ENCODE results near the gene SHANK2. TPM values are rescaled to one million over a fixed set of nuclear protein-coding genes. Genes with fewer than 3 reads are reported as not detected.

SHANK2 gene
- total RNA-seq, 1 donor from 2014 or later, result 0.03 TPM

DNA sequence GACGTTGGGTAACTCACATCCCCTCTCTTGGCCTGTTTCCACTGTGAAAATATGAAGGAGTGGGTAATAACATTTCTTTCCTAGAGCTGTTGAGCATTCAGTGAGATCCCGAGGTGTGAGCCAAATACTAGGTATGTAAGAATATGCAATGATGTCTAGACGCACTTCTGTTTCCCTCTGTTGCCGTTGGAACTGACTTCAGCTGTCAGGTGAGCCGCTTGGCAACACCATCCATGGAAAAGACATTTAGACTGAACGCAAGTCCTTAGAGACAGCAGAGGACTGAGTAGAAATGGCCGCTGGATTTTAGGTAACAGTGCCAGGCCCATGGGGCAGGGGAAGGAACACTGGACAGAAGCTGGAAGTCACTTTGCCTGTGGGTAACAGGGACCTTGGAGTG is 29.5 kb upstream of the SHANK2 start:
- Mint-ChIP-seq H3K27ac (ENCODE audit: unreplicated experiment) (no peak overlapping the region), H3K4me1 (ENCODE audit: unreplicated experiment) (peaks cover 3% of the 10 kb centered on the region)
- TF ChIP-seq, protein P1, sequence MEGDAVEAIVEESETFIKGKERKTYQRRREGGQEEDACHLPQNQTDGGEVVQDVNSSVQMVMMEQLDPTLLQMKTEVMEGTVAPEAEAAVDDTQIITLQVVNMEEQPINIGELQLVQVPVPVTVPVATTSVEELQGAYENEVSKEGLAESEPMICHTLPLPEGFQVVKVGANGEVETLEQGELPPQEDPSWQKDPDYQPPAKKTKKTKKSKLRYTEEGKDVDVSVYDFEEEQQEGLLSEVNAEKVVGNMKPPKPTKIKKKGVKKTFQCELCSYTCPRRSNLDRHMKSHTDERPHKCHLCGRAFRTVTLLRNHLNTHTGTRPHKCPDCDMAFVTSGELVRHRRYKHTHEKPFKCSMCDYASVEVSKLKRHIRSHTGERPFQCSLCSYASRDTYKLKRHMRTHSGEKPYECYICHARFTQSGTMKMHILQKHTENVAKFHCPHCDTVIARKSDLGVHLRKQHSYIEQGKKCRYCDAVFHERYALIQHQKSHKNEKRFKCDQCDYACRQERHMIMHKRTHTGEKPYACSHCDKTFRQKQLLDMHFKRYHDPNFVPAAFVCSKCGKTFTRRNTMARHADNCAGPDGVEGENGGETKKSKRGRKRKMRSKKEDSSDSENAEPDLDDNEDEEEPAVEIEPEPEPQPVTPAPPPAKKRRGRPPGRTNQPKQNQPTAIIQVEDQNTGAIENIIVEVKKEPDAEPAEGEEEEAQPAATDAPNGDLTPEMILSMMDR (IDR thresholded peaks at IDR 0.05), result no peak

DNA sequence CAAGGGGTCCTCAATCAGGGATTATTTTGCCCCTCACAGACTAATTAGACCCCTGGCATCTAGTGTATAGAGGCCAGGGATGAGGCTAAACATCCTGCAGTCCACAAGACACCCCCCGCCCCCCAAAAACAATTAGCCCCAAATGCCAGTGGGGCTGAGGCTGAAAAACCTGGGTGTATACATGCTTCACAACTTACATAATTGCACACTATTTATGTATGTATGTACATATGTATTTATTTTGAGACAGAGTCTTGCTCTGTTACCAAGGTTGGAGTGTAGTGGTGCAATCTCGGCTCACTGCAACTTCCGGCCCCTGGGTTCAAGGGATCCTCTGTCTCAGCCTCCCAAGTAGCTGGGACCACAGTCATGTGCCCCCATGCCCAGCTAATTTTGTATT is 28.8 kb upstream of the SHANK2 start:
- no peaks in the 10 kb centered on the region for H3K4me1 Mint-ChIP-seq (ENCODE audit: unreplicated experiment)
- H3K4me3 Mint-ChIP-seq (ENCODE audit: unreplicated experiment), result no peak overlapping the region
- no peak overlapping the region for H3K27ac Mint-ChIP-seq (ENCODE audit: unreplicated experiment)
- TF ChIP-seq, protein P1 (IDR thresholded peaks at IDR 0.05), result no peak
- no peak for DNase-seq (ENCODE audit: extremely low spot score, unreplicated experiment)
- no peaks in the 10 kb centered on the region for H3K9me3 Mint-ChIP-seq (ENCODE audit: unreplicated experiment)
- peaks cover 65% of the 10 kb centered on the region for H3K27me3 Mint-ChIP-seq (ENCODE audit: unreplicated experiment)
- H3K36me3 Mint-ChIP-seq (ENCODE audit: unreplicated experiment), result no peaks in the 10 kb centered on the region

More for the DNA sequence above, 29.5 kb upstream of the SHANK2 start:
- H3K4me3 Mint-ChIP-seq (ENCODE audit: unreplicated experiment), result no peak overlapping the region
- H3K27me3 Mint-ChIP-seq (ENCODE audit: unreplicated experiment), result peaks cover 60% of the 10 kb centered on the region
- DNase-seq (ENCODE audit: extremely low spot score, unreplicated experiment), result no peak
- H3K9me3 Mint-ChIP-seq (ENCODE audit: unreplicated experiment), result no peaks in the 10 kb centered on the region
- H3K36me3 Mint-ChIP-seq (ENCODE audit: unreplicated experiment), result no peaks in the 10 kb centered on the region

DNA sequence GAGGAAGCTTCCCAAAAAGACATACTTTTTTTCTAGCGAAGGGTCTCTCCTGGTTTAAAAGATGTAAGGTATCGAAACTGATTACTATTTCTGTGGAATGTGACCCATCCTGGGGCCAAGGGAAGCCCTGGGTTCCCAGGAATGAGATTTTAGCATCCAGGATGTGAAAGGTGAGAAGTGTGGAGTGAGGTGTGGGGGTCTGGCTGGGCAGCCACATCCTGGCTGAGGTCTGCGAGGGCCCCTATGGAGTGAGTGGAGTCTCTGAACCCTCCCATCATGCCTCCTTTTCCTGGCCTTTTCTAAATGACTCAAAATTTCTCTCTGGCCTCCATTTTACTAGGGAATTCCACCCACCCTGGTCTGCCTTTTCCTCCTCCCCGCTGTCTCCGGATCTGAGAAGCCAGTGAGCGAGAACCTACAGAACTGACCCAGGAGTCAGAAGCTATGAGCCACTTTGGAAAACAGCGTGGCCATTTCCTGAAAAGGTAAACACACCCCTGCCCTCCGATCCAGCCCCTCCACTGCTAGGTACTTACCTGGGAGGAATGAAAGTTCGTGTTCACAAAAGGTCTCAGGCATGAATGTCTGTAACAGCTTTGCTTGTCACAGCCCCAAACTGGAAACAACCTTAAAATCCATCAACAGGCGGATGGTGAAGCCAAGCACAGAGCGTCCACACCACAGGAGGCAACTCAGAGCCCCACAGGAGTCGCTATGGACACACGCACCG is 27.7 kb upstream of the SHANK2 start:
- no peaks in the 10 kb centered on the region for H3K36me3 Mint-ChIP-seq (ENCODE audit: unreplicated experiment)
- DNase-seq (ENCODE audit: extremely low spot score, unreplicated experiment), result no peak
- peaks cover 69% of the 10 kb centered on the region for H3K27me3 Mint-ChIP-seq (ENCODE audit: unreplicated experiment)
- H3K4me3 Mint-ChIP-seq (ENCODE audit: unreplicated experiment), result no peak overlapping the region
- H3K27ac Mint-ChIP-seq (ENCODE audit: unreplicated experiment), result no peak overlapping the region
- no peaks in the 10 kb centered on the region for H3K4me1 Mint-ChIP-seq (ENCODE audit: unreplicated experiment)
- TF ChIP-seq, protein P1 (IDR thresholded peaks at IDR 0.05), result no peak
- no peaks in the 10 kb centered on the region for H3K9me3 Mint-ChIP-seq (ENCODE audit: unreplicated experiment)

DNA sequence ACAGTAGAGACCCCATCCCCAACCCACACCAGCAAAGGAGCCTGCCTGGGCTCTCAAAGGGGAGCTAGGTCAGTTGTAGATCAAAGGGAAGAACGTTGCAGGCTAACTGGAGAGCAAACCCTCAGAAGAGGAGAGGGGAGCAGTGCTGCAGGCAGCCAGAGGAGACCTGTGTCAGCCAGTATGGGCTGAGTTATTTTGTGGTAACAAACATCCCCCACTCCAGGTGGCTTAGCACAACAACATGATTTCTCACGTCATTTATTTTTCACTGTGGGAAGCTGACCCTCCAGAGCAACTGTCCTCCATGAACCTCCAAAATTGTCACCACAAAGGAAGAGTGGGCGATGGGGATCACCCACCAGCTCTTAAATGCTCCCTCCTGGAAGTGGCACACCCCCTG is 19.8 kb upstream of the SHANK2 start:
- peak; percentile 34 for DNase-seq (ENCODE audit: extremely low spot score, unreplicated experiment)
- H3K9me3 Mint-ChIP-seq (ENCODE audit: unreplicated experiment), result peaks cover 13% of the 10 kb centered on the region
- no peak overlapping the region for H3K4me3 Mint-ChIP-seq (ENCODE audit: unreplicated experiment)
- TF ChIP-seq, protein P1 (IDR thresholded peaks at IDR 0.05), result no peak
- no peaks in the 10 kb centered on the region for H3K4me1 Mint-ChIP-seq (ENCODE audit: unreplicated experiment)
- H3K27me3 Mint-ChIP-seq (ENCODE audit: unreplicated experiment), result peaks cover 33% of the 10 kb centered on the region
- H3K36me3 Mint-ChIP-seq (ENCODE audit: unreplicated experiment), result no peaks in the 10 kb centered on the region
- no peak overlapping the region for H3K27ac Mint-ChIP-seq (ENCODE audit: unreplicated experiment)

DNA sequence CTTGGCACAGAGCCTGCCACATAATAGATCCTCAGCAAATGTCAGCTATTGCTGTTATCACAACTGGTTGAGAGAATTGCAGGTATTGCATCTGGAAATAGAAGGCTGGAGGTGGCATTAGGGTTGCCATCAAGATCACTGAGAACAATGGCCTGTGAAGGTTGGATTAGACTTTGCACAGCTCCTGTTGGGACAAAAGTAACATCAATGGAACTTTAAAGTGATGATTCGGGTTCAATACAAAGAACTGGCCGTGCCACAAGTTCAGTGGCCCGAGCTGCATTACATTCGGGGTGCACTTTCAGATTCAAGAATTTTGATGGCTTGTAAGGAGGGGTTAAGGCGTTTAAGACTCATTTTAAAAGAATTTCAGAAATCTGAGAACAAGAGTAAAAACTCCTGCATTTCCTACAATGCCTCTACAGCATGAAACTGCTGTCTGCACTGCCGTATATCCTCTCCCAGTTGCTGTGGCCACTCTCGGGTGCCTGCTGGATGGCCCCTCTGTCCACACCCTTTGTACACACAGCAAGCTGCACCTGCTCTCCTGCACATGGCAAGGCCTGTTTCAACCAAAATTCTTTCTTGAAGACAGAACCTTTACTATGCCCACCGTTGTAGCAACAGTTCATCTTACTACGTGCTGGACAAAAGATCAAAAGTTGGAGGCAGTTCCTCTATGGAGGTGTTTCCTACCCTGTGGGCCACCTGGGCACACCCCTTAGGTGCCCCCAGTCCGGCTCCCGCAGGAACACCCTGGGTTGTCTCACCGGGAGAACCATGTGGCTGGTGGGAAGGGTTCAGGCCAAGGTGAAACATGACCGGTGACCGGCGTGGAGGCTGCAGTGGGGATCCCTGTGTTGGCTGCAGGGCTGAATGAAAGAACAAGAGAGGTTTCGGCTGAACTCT is 17.5 kb upstream of the SHANK2 start:
- Mint-ChIP-seq H3K27ac (ENCODE audit: unreplicated experiment) (no peak overlapping the region), H3K9me3 (ENCODE audit: unreplicated experiment) (peaks cover 13% of the 10 kb centered on the region), H3K27me3 (ENCODE audit: unreplicated experiment) (peaks cover 33% of the 10 kb centered on the region), H3K4me1 (ENCODE audit: unreplicated experiment) (no peaks in the 10 kb centered on the region), H3K4me3 (ENCODE audit: unreplicated experiment) (no peak overlapping the region), H3K36me3 (ENCODE audit: unreplicated experiment) (no peaks in the 10 kb centered on the region)
- TF ChIP-seq, protein P1 (IDR thresholded peaks at IDR 0.05), result no peak
- peak; percentile 68 for DNase-seq (ENCODE audit: extremely low spot score, unreplicated experiment)
